Body of pancreas (tissue), 4 donors: Measurements from ENCODE around the gene TTF1.
A peak's percentile ranks its signal among the peaks of the same experiment; 100 is the strongest.

Source experiments
- CTCF ChIP-seq, 7 experiments: fragments of 450-650 bp in 4 of 7; fragments of 200-600 bp in 3 of 7; sonication (generic) in 3 of 7; IDR thresholded peaks; one replicate each; pipeline ENCODE4 v1.5.1; 2016 to 2019; ENCODE audit warnings: antibody characterized with exemption in 7 of 7
- POLR2A ChIP-seq, 3 donors: fragments of 450-650 bp; IDR thresholded peaks; one replicate each; pipeline ENCODE4 v1.6.1; 2016; ENCODE audit warnings: antibody characterized with exemption in 3 of 3, mild to moderate bottlenecking in 2 of 3

- TF ChIP-seq POLR2A (IDR thresholded peaks at IDR 0.05) (no peak), CTCF (IDR thresholded peaks at IDR 0.05) (peak in 6 of 7 experiments; percentile 43 to 74 (median 69))
These were observed 4.5 kb upstream of the TTF1 start for GRCh38 chr9:132411091-132411508.
